K562 (cell line): ENCODE results near the gene MRPL40. TPM values are rescaled to one million over a fixed set of nuclear protein-coding genes. Genes with fewer than 3 reads are reported as not detected.
A peak's percentile ranks its signal among the peaks of the same experiment; 100 is the strongest.

Source experiments
- CREB3 ChIP-seq: fragments of 450-650 bp; conservative IDR thresholded peaks from 2 replicates; pipeline ENCODE4 v1.6.1; 2016; ENCODE audit warnings: missing genetic modification characterization, low read depth, mild to moderate bottlenecking, missing compliant biosample characterization, moderate library complexity
- EWSR1 ChIP-seq: fragments of 450-650 bp; IDR thresholded peaks from 2 replicates; pipeline ENCODE4 v1.6.1; 2018; ENCODE audit warnings: borderline replicate concordance, mild to moderate bottlenecking, low read depth, moderate library complexity; ENCODE audit not compliant: partially characterized antibody
- GATA2 ChIP-seq: sonication (generic); formaldehyde crosslinking; IDR thresholded peaks from 2 replicates; pipeline ENCODE4 v1.4.0; 2020; ENCODE audit warnings: mild to moderate bottlenecking, missing genetic modification reagents
- GTF2E2 ChIP-seq: fragments of 200-800 bp; sonication (Bioruptor generic); IDR thresholded peaks from 2 replicates; pipeline ENCODE4 v1.6.1; 2016; ENCODE audit warnings: missing genetic modification characterization, missing compliant biosample characterization
- ID3 ChIP-seq, 2 experiments: fragments of 250-450 bp in 1 of 2; fragments of 450-650 bp in 1 of 2; sonication (Bioruptor Pico) in 1 of 2; IDR thresholded peaks; 2 replicates each; pipeline versions ENCODE4 v1.6.1 to v1.8.0; 2016 to 2021; ENCODE audit warnings: mild to moderate bottlenecking in 2 of 2, moderate library complexity in 2 of 2, missing compliant biosample characterization in 1 of 2, missing genetic modification characterization in 1 of 2
- JUND ChIP-seq, 2 experiments: IDR thresholded peaks; 2 replicates in 1 of 2; 3 replicates in 1 of 2; pipeline ENCODE4 v1.6.1; 2011; ENCODE audit warnings: borderline replicate concordance in 2 of 2, low read depth in 2 of 2, low read length in 2 of 2, improper control_type of control experiment in 1 of 2, missing biosample characterization in 1 of 2, missing genetic modification characterization in 1 of 2, missing genetic modification reagents in 1 of 2
- LEF1 ChIP-seq: fragments of 450-650 bp; IDR thresholded peaks from 2 replicates; pipeline ENCODE4 v1.6.1; 2016; ENCODE audit warnings: mild to moderate bottlenecking
- NEUROD1 ChIP-seq: fragments of 150-350 bp; IDR thresholded peaks from 2 replicates; pipeline ENCODE4 v1.6.1; 2014; ENCODE audit warnings: borderline replicate concordance, low read length, low read depth; ENCODE audit not compliant: partially characterized antibody
- NR1H2 ChIP-seq: sonication (generic); formaldehyde crosslinking; IDR thresholded peaks from 2 replicates; pipeline ENCODE4 v1.4.0; 2020; ENCODE audit warnings: mild to moderate bottlenecking, missing genetic modification reagents
- SAFB2 ChIP-seq: fragments of 200-400 bp; formaldehyde crosslinking; IDR thresholded peaks from 2 replicates; pipeline ENCODE4 v1.6.1; 2018; ENCODE audit warnings: borderline replicate concordance, low read length, low read depth, moderate library complexity; ENCODE audit not compliant: severe bottlenecking
- SMAD4 ChIP-seq: fragments of 250-450 bp; sonication (Bioruptor Pico); conservative IDR thresholded peaks from 2 replicates; pipeline ENCODE4 v1.8.0; 2021; ENCODE audit warnings: inconsistent platforms, mild to moderate bottlenecking, moderate library complexity
- TARDBP ChIP-seq: fragments of 450-650 bp; IDR thresholded peaks from 2 replicates; pipeline ENCODE4 v1.6.1; 2016
- TRIM24 ChIP-seq, 2 experiments: fragments of 450-650 bp; IDR thresholded peaks; 2 replicates each; pipeline ENCODE4 v1.6.1; 2016
- ZEB2 ChIP-seq: fragments of 450-650 bp; IDR thresholded peaks from 2 replicates; pipeline ENCODE4 v1.6.1; 2016
- ZNF384 ChIP-seq: IDR thresholded peaks from 2 replicates; pipeline ENCODE4 v1.6.1; 2012; ENCODE audit warnings: low read depth, low read length, improper control_type of control experiment
- ZNF407 ChIP-seq: fragments of 450-650 bp; IDR thresholded peaks from 2 replicates; pipeline ENCODE4 v1.6.1; 2016; ENCODE audit warnings: low read depth
- ZNF77 ChIP-seq: fragments of 250-450 bp; sonication (Bioruptor Pico); IDR thresholded peaks from 2 replicates; pipeline ENCODE4 v1.5.0; 2020
- polyA plus RNA-seq, 8 experiments: library from polyadenylated mRNA; depleted of rRNA in 4 of 8; stranded (reverse) in 5 of 8; unstranded in 3 of 8; fragments of >200 nt; fragmentation: Nextera tagmentation in 2 of 8; fragmentation: Illumina TruSeq in 1 of 8; extraction: Ambion mirVana in 2 of 8; extraction: Trizol in 1 of 8; gene quantifications; 2 replicates each; pipeline versions ENCODE4 v1.2.1 to v1.2.3, GENCODE V29; 2011 to 2014; ENCODE audit warnings: inconsistent platforms in 1 of 8, missing spikeins in 1 of 8
- total RNA-seq, 7 experiments: library from RNA; depleted of rRNA in 6 of 7; stranded (reverse); fragments of >200 nt in 6 of 7; fragmentation: Illumina TruSeq in 2 of 7; extraction: Trizol in 2 of 7; gene quantifications; 2 replicates each; pipeline versions ENCODE4 v1.2.1 to v1.2.3, GENCODE V29; 2011 to 2021; ENCODE audit warnings: low replicate concordance in 1 of 7

MRPL40 gene
- total and polyA plus RNA-seq, 9 of the 15 experiments (the other 6 are each of a cell fraction or from before 2014, with no cell fraction given): 132 to 652 (median 208) TPM

- TF ChIP-seq ID3 (CRISPR knock-in tag; IDR thresholded peaks at IDR 0.05): no peak
- no peak for TF ChIP-seq ID3 (tag; IDR thresholded peaks at IDR 0.05)
- TF ChIP-seq EWSR1: no peak
- TF ChIP-seq ZNF407: no peak
- peak; percentile 69; the same call in 1 of the 2 replicates for TF ChIP-seq JUND (IDR thresholded peaks at IDR 0.05; ENCODE audit: borderline replicate concordance, low read depth, low read length)
- peak; percentile 37; the same call in 1 of the 3 replicates for TF ChIP-seq JUND (tag; IDR thresholded peaks at IDR 0.05; ENCODE audit: borderline replicate concordance, low read depth, low read length)
- no peak for TF ChIP-seq LEF1
- TF ChIP-seq ZEB2: peak; percentile 98
- peak; percentile 83 for TF ChIP-seq CREB3 (tag)
- TF ChIP-seq ZNF77: no peak
- peak; percentile 97 for TF ChIP-seq TRIM24 (IDR thresholded peaks at IDR 0.05)
- TF ChIP-seq SAFB2: no peak
- TF ChIP-seq ZNF384: no peak
- peak; percentile 98 for TF ChIP-seq SMAD4 (CRISPR knock-in tag)
- no peak for TF ChIP-seq TARDBP
- no peak for TF ChIP-seq NR1H2 (CRISPR knock-in tag)
- no peak for TF ChIP-seq GTF2E2 (tag)
- no peak for TF ChIP-seq GATA2 (CRISPR knock-in tag)
- peak; percentile 58 for TF ChIP-seq NEUROD1
These were observed 24.4 kb upstream of the MRPL40 start (continued) for GRCh38 chr22:19407649-19408606.
